H1 (cell line): Measurements from ENCODE around the gene RIMS1.

Experiments used
- BCL11A ChIP-seq, 2 experiments: IDR thresholded peaks; one replicate each; pipeline ENCODE4 v1.6.1; 2011; ENCODE audit warnings: low read depth in 2 of 2, low read length in 2 of 2, mild to moderate bottlenecking in 2 of 2
- CHD7 ChIP-seq: fragments of 300-600 bp; sonication (generic); IDR thresholded peaks from 2 replicates; pipeline ENCODE4 v1.7.1; 2012; ENCODE audit warnings: low read length, moderate library complexity, mild to moderate bottlenecking, inconsistent platforms; ENCODE audit not compliant: insufficient replicate concordance
- EP300 ChIP-seq, 2 experiments: IDR thresholded peaks; 1 replicate in 1 of 2; 2 replicates in 1 of 2; pipeline ENCODE4 v1.6.1; 2011 to 2012; ENCODE audit warnings: low read depth in 2 of 2, low read length in 2 of 2, mild to moderate bottlenecking in 2 of 2, borderline replicate concordance in 1 of 2, inconsistent platforms in 1 of 2, moderate library complexity in 1 of 2
- EZH2 ChIP-seq: fragments of 200-600 bp; sonication (generic); IDR thresholded peaks from 2 replicates; pipeline ENCODE4 v1.7.1; 2012; ENCODE audit warnings: low read depth, mild to moderate bottlenecking, moderate library complexity, low read length, inconsistent platforms; ENCODE audit not compliant: severe bottlenecking
- MAFK ChIP-seq: IDR thresholded peaks from 2 replicates; pipeline ENCODE4 v1.6.1; 2012; ENCODE audit warnings: low read depth, mild to moderate bottlenecking, improper control_type of control experiment, low read length
- POLR2A ChIP-seq, 2 experiments: IDR thresholded peaks; 1 replicate in 1 of 2; 2 replicates in 1 of 2; pipeline ENCODE4 v1.6.1; 2011; ENCODE audit warnings: low read depth in 2 of 2, low read length in 2 of 2, mild to moderate bottlenecking in 2 of 2; ENCODE audit errors: control extremely low read depth in 1 of 2
- RAD21 ChIP-seq, 2 experiments: IDR thresholded peaks in 1 of 2; conservative IDR thresholded peaks in 1 of 2; 2 replicates each; pipeline ENCODE4 v1.6.1; 2011; ENCODE audit warnings: low read depth in 2 of 2, low read length in 2 of 2, improper control_type of control experiment in 1 of 2, inconsistent platforms in 1 of 2, mild to moderate bottlenecking in 1 of 2, moderate library complexity in 1 of 2
- TF ChIP-seq, protein P1 (sequence below), 3 experiments: IDR thresholded peaks; 1 replicate in 2 of 3; 2 replicates in 1 of 3; pipeline versions ENCODE4 v1.5.1 to v1.6.1; 2011; ENCODE audit warnings: low read length in 3 of 3, mild to moderate bottlenecking in 3 of 3, inconsistent platforms in 2 of 3, low read depth in 1 of 3, moderate library complexity in 1 of 3; ENCODE audit not compliant: insufficient read depth in 1 of 3; ENCODE audit errors: control extremely low read depth in 1 of 3

- TF ChIP-seq EP300 (IDR thresholded peaks at IDR 0.05; ENCODE audit: borderline replicate concordance in 1 of 2, low read depth in 2 of 2, low read length in 2 of 2) (no peak), CHD7 (no peak), EZH2 (no peak), POLR2A (IDR thresholded peaks at IDR 0.05; ENCODE audit: control extremely low read depth in 1 of 2, low read depth in 2 of 2, low read length in 2 of 2) (no peak), MAFK (no peak), RAD21 (IDR thresholded peaks at IDR 0.05 in 1 of 2, conservative IDR thresholded peaks at IDR 0.05 in 1 of 2; ENCODE audit: low read depth in 2 of 2, low read length in 2 of 2) (no peak), BCL11A (IDR thresholded peaks at IDR 0.05; ENCODE audit: low read depth in 2 of 2, low read length in 2 of 2) (no peak)
- TF ChIP-seq, protein P1, sequence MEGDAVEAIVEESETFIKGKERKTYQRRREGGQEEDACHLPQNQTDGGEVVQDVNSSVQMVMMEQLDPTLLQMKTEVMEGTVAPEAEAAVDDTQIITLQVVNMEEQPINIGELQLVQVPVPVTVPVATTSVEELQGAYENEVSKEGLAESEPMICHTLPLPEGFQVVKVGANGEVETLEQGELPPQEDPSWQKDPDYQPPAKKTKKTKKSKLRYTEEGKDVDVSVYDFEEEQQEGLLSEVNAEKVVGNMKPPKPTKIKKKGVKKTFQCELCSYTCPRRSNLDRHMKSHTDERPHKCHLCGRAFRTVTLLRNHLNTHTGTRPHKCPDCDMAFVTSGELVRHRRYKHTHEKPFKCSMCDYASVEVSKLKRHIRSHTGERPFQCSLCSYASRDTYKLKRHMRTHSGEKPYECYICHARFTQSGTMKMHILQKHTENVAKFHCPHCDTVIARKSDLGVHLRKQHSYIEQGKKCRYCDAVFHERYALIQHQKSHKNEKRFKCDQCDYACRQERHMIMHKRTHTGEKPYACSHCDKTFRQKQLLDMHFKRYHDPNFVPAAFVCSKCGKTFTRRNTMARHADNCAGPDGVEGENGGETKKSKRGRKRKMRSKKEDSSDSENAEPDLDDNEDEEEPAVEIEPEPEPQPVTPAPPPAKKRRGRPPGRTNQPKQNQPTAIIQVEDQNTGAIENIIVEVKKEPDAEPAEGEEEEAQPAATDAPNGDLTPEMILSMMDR (IDR thresholded peaks at IDR 0.05; ENCODE audit: control extremely low read depth in 1 of 3, insufficient read depth in 1 of 3, low read depth in 1 of 3, low read length in 3 of 3), result no peak
These were observed 385.2 kb downstream of the RIMS1 start for GRCh38 chr6:72271531-72271930.
